ENCODE data around the gene NKX6-2.

DNA sequence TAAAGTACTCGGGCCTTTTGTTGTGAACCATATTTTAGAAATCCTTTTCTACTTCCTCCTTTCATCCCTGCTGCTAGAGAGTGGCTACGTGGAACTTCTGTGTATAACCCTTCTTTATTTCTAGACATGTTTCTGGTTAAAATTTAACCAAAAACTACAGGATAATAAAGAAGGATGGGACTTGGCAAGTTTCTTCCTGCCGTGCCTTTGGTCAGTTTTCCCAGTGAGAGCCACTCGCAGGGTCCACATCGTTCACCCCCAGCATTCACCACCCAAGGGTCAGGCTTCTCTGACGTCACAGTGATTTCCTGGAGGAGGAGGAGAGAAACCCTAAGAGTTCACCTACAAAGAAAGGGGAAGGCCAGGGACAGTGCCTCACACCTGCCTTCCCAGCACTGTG, 45.4 kb downstream of the NKX6-2 start:
- TF ChIP-seq ELF4 (IDR thresholded peaks at IDR 0.05): no peak
- no peak for TF ChIP-seq NFRKB (IDR thresholded peaks at IDR 0.05)
- no peak for TF ChIP-seq CTBP1 (IDR thresholded peaks at IDR 0.05; ENCODE audit: borderline replicate concordance)
- no peak for TF ChIP-seq FOXK2 (IDR thresholded peaks at IDR 0.05)
- TF ChIP-seq BHLHE40 (IDR thresholded peaks at IDR 0.05; ENCODE audit: borderline replicate concordance): no peak
- no peak for TF ChIP-seq FOXA1 (IDR thresholded peaks at IDR 0.05)
- no peak for TF ChIP-seq ARNT (IDR thresholded peaks at IDR 0.05)
- TF ChIP-seq TARDBP (IDR thresholded peaks at IDR 0.05): no peak
- no peak for TF ChIP-seq SP1 (IDR thresholded peaks at IDR 0.05)
- no peak for TF ChIP-seq FOXM1 (IDR thresholded peaks at IDR 0.05; ENCODE audit: borderline replicate concordance)
- no peak for TF ChIP-seq HDGF (IDR thresholded peaks at IDR 0.05; ENCODE audit: borderline replicate concordance)
- no peak for TF ChIP-seq ZNF384 (IDR thresholded peaks at IDR 0.05)

Data from HEK293T (cell line).